GM18951 (cell line): ENCODE measurements around the gene RELN.
"Not testable (repeated sequence)": the region's sequence is repeated elsewhere in the genome, so short reads cannot be mapped to it uniquely, and the experiment has no call there.

Source experiments
- POLR2A ChIP-seq: IDR thresholded peaks from 4 replicates; pipeline ENCODE4 v1.6.1; 2011; ENCODE audit warnings: mild to moderate bottlenecking; ENCODE audit not compliant: insufficient read length, insufficient read depth; ENCODE audit errors: extremely low read depth
- in situ Hi-C: fragments of 300-500 bp; cut with MboI; formaldehyde crosslinking; loops from one replicate; pipeline ENCODE4 v1.12.0; 2022; ENCODE audit warnings: low sequenced_read_pairs, mixed read lengths, inconsistent platforms; ENCODE audit not compliant: unreplicated experiment

The RELN gene

DNA sequence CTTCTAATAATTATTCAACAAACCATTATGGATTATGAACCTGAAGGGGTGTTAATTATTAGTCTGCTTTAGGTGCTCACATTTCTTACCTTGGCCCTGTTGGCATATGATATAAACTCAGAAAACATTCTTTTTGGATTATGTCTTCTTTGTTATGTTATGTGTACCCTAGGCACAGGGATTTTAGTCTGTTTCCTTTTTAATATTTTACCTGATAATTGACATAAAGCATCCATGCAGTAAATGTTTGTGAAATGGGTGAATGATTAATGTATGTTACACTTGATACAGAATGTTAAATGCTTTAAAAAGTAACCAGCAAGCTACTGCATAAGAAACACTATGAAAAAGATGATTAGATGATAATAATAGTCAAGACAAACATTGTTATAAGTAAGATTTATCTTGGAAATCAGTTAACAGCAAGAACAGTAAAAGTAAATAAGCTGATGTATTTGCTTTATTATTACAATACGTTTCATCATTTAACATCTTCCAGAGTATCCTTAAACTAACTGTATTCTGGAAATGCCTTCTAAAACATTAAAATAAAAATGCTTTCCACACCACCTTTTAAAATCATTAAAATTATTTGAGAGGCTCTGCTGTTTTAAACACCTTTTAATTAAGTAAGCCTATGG is 204.7 kb downstream of the RELN start:
- TF ChIP-seq POLR2A = no peak
- in situ Hi-C loops = no loop called here

DNA sequence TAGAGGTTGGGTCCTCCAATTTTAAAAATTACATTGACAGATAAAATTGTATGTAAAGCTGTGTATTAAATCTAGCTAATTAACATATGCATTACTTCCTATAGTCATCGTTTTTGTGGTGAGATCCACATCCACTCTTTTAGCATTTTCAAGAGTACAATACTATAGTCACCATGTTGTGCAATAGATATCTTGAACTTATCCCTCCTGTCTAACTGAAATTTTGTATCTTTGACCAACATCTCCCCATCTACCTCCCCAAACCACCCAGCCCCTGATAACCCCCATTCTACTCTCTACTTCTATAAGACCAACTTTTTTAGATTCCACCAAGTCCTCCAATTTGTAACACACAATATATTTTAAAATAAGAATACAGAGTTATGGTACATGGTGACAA is 208.0 kb downstream of the RELN start:
- in situ Hi-C loops = no loop called here

DNA sequence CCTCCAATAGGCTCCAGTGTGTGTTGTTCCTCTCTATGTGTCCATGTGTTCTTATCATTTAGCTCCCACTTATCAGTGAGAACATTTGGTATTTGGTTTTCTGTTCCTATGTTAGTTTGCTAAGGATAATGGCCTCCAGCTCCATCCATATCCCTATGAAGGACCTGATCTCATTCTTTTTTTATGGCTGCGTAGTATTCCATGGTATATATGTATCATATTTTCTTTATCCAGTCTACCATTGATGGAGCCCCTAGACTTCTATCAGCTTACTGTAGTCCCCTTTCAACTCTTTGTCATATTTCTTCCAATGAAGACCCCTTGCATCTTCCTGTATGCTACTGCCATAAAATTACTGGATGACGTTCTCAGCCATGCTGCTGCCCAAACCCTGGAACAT is 208.9 kb downstream of the RELN start:
- in situ Hi-C loops = not testable (repeated sequence)

More for the DNA sequence above, 208.0 kb downstream of the RELN start:
- TF ChIP-seq POLR2A = no peak

DNA sequence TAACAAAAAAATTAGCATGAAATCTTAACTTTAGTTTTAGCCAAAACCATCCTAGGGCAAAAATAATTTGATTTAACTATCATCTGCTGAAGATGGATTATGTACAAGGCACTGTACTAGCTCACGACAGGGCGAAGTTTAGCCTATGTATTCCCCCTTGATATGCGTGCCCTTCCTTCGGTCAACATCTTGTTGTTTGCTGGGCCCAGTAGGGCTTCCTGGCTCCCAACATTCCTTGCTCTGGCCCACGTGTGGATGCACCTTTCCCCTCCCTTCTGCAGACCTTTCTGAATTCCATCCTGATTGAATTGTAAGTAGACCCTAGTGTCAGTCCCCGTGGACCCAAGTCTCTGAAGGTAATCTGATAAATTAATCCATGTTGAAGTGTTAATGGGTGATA is 212.0 kb downstream of the RELN start:
- in situ Hi-C loops = no loop called here
- TF ChIP-seq POLR2A = no peak

DNA sequence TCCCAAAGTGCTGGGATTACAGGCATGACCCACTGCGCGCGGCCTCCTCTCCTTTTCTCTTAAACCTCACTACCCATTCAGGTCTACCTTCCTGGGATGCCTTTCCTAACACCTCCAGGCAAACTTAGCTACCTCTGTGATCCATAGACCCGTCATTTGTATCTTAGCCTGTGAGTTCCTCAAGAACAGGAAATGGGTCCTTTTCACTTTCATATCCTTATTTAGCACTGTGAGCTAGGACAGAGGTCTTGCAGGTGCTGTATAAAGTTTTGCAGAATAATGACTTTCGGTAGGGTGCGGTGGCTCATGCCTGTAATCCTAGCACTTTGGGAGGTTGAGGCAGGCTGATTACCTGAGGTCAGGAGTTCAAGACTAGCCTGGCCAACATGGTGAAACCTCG is 215.7 kb downstream of the RELN start:
- no peak for TF ChIP-seq POLR2A
- in situ Hi-C loops = no loop called here

DNA sequence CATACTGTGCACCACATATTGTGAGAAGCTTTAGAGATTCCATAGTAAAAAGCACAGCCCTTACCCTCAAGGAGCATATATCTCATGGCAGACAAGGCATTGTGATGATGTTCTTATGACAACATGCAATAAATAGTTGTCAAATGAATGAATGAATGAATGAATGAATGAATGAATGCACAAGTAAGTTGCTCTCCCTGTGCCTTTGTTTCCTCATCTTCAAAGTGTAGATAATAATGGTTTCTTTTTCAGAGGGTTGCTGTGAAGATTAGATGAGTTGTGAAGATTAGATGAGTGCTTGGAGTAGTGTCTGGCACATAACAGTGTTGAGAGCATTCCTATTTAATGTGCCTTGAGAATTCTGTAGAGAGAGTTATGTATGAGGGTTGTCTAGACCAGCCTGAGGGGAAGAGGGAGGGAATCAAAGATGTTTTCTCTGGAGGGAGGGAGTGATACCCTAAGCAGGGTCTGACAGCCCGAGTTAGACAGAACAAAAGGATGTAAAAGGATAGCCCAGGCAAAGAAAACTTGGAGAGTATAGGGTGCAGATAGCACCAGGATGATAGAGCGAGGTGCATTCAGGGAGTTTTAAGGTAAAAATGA is 217.2 kb downstream of the RELN start:
- in situ Hi-C loops = no loop called here
- no peak for TF ChIP-seq POLR2A

DNA sequence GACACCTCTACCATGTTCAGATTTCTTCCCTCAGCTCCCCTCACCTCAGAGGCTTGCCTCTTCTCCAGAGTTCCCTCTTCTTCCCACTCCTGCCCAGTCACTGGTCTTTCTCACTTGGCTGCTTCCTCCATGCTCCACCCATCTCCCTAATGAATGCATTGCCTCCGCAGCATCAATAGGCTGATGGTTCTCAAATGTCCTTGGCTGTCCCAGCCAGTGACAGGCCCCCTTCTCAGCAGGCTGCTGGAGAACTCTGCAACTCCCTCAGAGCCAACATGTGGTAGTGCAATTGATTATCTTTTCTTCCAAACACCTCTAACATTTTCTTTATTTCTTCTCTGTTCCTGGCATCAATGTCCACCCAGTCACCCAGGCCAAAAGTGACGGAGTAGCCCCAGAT is 218.2 kb downstream of the RELN start:
- no peak for TF ChIP-seq POLR2A
- in situ Hi-C loops = no loop called here

DNA sequence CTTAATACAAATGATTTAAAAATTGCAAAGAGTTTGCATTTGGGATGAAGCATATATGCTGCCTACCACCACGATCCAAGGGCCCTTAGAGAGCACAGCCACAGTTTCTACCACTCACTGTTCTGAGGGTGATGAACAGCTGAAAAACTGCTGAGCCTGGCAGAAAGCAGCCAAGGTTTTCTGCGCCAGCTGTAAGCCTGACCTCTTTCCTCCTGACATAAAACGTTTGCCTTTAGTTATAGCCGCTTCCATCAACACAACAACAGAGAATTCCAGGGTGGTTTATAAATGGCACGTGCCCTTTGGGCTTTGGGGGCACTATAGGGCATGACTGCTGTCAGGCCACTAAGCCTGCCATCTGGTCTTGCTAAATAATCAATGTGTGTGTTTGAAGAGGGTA is 222.8 kb downstream of the RELN start:
- in situ Hi-C loops = no loop called here
- no peak for TF ChIP-seq POLR2A

DNA sequence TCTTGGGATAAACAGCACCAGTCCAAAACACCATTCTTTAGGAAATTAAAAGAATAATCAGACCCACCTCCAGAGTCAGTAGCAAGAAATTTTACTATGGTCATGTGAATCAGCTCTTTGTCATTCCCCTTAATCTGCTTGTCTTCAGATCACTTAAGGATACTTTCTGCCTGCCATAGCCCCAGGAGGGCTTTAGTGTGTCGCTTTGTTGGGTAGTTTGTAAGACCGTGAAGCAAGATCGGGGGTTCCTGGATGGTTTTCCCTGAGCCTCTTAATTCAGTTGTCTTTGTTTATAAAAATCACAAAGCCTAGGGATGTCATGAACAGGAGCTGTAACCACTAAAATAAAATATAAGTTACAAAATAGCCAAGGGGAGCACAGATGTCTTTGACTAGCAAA is 223.6 kb downstream of the RELN start:
- in situ Hi-C loops = no loop called here
- TF ChIP-seq POLR2A = no peak

DNA sequence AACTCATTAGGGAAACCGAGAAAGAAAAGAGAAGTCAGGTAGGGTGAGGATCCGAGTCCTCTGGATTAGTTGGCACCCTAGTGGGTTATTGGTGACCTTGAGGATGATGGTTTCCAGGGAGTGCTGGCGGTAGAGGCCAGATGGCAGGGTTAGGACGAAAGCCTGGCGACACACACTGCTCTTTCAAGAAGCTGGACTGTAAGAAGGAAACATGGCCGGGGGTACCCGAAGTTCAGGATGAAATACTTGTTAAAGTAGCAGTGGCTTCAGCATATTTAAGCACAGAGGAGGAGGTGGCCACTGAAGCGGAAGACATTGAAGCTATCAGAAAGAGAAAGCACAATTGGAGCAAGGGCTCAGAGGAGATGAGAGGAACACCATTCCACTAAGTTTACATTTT is 224.6 kb downstream of the RELN start:
- TF ChIP-seq POLR2A = no peak
- in situ Hi-C loops = no loop called here

DNA sequence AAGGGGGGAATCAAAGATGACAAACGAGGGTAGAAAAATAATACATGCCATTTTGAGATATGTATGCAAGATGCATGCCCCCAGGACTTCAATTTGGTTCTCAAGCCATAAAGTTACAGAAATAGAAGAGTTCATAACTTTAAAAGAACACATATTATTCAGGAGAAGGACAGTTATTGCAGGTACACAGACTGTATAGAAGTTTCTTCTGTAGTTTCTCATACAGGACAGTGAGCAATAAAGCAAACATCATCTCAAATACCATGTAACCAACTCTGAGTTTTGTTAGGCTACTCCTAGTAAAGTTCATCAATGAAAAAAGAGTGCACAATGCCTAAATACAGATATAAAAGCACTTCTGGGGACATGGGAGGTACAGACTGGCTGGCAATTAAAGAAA is 226.6 kb downstream of the RELN start:
- no peak for TF ChIP-seq POLR2A
- in situ Hi-C loops = no loop called here

DNA sequence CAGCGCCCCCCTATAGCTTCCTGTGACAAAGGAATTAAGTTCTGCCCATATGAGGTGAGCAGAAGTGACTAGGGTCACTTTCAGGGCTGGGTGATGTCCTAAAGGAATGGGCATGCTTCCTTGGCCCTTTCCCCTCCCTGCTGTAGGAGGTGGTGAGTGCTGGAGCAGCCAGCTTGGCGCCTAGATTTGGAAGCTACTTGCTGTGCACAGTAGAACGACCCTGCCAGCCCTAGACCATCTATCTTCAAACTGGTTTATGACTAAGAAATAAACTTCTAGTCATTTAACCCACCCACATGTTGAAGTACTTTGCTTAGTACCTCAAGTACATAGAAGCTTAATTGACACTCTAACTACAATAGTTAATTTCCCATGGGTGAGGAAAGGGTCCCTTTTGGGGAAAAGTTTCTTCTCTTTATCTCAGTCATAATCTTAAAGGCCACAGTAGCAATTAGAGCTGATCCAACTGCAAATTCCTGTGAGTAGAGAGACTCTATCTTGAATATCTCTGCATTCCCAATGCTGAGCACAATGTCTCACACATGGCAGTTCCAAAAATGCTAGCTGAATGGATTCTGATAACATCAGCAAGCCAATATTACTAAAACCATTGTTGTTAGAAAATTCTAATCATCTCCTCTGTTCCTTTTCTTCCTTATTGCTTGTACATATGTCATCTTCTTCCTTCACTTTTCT is 227.2 kb downstream of the RELN start:
- in situ Hi-C loops = no loop called here
- no peak for TF ChIP-seq POLR2A

DNA sequence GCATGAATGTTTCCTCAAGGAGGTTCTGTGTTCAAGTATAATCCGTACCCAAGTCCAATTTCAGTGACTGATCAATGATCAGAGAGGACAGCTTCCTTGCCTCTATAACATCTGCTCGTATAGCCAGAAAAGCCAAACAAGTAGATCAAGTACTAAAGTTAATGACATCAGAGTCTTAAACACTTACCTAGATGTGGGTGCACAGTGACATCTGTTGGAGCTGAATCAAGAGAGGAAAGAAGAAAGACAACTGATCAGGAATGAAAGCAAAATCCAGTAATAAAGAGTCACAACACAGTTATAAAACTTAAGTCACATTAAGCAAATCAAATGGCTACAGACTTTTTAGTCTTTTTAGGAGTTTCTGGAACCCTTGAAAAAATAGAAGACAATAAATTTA is 236.5 kb downstream of the RELN start:
- in situ Hi-C loops = no loop called here

DNA sequence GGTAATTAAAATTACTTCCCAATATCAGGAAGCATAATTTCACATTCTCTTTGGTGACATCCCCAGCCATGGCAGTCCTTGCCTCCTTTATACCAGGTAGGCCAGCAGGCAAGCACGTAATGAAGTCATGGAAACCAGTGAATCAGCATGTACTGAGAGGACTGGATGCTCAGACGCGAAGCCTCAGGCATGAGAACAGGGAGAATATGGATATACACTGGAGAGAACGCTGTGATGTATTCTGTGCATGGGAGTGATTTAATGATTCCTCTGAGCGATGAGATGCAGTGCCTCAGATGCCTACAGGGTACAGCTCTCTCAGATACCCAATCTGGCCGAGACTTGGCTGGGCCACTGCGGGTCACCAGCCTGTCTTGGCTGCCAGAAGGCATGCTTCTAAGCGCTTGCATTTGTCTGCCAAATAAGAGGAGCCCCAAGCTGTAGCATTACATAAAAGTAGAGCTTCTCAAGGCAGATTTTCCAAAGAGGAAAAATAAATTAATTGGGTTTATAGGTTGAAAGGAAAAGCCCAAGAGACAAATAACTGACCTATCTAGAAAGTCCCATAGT is 238.1 kb downstream of the RELN start:
- no peak for TF ChIP-seq POLR2A
- in situ Hi-C loops = no loop called here

More for the DNA sequence above, 236.5 kb downstream of the RELN start:
- no peak for TF ChIP-seq POLR2A
